GM23338 (cell line): ENCODE data around the gene DOP1A.

Source experiments
- CREB1 ChIP-seq: fragments of 250-450 bp; sonication (Bioruptor Pico); IDR thresholded peaks from 2 replicates; pipeline ENCODE4 v1.5.0; 2020; ENCODE audit warnings: low read depth, mild to moderate bottlenecking, moderate library complexity
- CTCF ChIP-seq, 2 experiments: fragments of 200-600 bp in 1 of 2; sonication (generic) in 1 of 2; conservative IDR thresholded peaks; 2 replicates each; pipeline versions ENCODE4 v1.5.1 to v1.6.1; 2016 to 2017; ENCODE audit warnings: antibody characterized with exemption in 2 of 2, low read depth in 2 of 2, mild to moderate bottlenecking in 2 of 2, moderate library complexity in 1 of 2
- EZH2 ChIP-seq: fragments of 200-600 bp; sonication (generic); IDR thresholded peaks from one replicate; pipeline ENCODE4 v1.8.0; 2017; ENCODE audit warnings: antibody characterized with exemption, mild to moderate bottlenecking, low read depth; ENCODE audit not compliant: unreplicated experiment
- POLR2AphosphoS5 ChIP-seq: IDR thresholded peaks from 2 replicates; pipeline ENCODE4 v1.6.1; 2016; ENCODE audit warnings: antibody characterized with exemption, low read depth
- REST ChIP-seq: IDR thresholded peaks from one replicate; pipeline ENCODE4 v1.6.1; 2018; ENCODE audit warnings: antibody characterized with exemption; ENCODE audit not compliant: unreplicated experiment

- no peak for TF ChIP-seq CREB1 (CRISPR knock-in tag)
- TF ChIP-seq CTCF (conservative IDR thresholded peaks at IDR 0.05; ENCODE audit: low read depth in 2 of 2) = no peak
- TF ChIP-seq REST = no peak
- TF ChIP-seq POLR2AphosphoS5 = no peak
- no peak for TF ChIP-seq EZH2
Observed at GRCh38 chr6:83180426-83180950, 113.0 kb downstream of the DOP1A start.
